ENCODE data around the gene RHEB.

DNA sequence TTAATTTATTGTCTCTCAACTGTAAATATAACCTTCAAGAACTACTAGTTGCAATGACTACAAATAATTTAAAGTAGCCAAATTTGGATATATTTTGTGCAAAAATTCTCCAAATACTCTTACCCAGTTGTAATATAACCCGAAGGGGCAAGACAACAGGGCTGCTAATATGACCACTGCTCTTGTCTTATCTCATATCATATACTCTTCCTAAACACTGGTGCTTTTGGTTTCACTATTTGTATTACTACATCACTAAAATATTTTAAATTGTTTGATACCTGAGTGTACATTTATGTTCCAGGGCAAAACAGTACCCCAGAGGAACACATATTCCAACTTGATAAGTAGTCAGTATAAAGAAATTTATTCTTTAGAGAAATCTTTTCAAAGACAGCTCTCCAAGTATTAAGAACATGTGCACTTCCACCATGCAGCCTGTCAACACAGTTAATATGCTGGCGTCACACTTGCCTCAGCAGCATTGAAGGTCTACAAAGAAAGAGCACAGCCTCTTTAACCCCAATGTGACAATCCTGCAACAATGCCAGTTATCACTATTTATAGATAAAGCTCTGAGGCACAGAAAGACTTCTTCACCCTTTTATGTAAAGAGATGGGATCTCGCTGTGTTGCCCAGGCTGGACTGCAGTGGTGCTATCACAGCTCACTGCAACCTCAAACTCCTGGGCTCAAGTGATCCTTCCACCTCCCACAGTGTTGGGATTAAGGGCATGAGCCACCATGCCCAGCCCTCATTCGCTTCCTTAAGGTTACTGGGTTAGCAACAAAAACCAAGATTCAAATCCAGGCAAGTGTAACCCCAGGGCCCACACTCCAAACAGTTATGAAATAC, 37.8 kb downstream of the RHEB start:
- TF ChIP-seq POLR2A (IDR thresholded peaks at IDR 0.05) = no peak
- TF ChIP-seq, protein P1, sequence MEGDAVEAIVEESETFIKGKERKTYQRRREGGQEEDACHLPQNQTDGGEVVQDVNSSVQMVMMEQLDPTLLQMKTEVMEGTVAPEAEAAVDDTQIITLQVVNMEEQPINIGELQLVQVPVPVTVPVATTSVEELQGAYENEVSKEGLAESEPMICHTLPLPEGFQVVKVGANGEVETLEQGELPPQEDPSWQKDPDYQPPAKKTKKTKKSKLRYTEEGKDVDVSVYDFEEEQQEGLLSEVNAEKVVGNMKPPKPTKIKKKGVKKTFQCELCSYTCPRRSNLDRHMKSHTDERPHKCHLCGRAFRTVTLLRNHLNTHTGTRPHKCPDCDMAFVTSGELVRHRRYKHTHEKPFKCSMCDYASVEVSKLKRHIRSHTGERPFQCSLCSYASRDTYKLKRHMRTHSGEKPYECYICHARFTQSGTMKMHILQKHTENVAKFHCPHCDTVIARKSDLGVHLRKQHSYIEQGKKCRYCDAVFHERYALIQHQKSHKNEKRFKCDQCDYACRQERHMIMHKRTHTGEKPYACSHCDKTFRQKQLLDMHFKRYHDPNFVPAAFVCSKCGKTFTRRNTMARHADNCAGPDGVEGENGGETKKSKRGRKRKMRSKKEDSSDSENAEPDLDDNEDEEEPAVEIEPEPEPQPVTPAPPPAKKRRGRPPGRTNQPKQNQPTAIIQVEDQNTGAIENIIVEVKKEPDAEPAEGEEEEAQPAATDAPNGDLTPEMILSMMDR (IDR thresholded peaks at IDR 0.05) = no peak

Measured in body of pancreas (tissue), 4 donors.